GM08714 (cell line): ENCODE data around the gene GPR89A.
"Not testable (repeated sequence)": the region's sequence is repeated elsewhere in the genome, so short reads cannot be mapped to it uniquely, and the experiment has no call there.

Experiments
- H3K4me3 ChIP-seq: fragments of 200-500 bp; sonication (Bioruptor generic); 2 replicates; pipeline ENCODE4 v1.5.1; 2014; ENCODE audit warnings: mild to moderate bottlenecking, low read length, inconsistent platforms
- ZNF274 ChIP-seq: IDR thresholded peaks from 2 replicates; pipeline ENCODE4 v1.6.1; 2012; ENCODE audit warnings: mild to moderate bottlenecking, low read depth, low read length

The GPR89A gene

GRCh38 chr1:145684858-145685257 is 77.1 kb downstream of the GPR89A start:
- H3K4me3 ChIP-seq = not testable (repeated sequence)

- H3K4me3 ChIP-seq = not testable (repeated sequence)
Measured at GRCh38 chr1:145686078-145686477, 78.3 kb downstream of the GPR89A start.

GRCh38 chr1:145688328-145688727 is 80.5 kb downstream of the GPR89A start:
- TF ChIP-seq ZNF274 = no peak
- H3K4me3 ChIP-seq = no peak overlapping the region

- no peak overlapping the region for H3K4me3 ChIP-seq
- no peak for TF ChIP-seq ZNF274
Measured at GRCh38 chr1:145688924-145689323, 81.1 kb downstream of the GPR89A start.

DNA sequence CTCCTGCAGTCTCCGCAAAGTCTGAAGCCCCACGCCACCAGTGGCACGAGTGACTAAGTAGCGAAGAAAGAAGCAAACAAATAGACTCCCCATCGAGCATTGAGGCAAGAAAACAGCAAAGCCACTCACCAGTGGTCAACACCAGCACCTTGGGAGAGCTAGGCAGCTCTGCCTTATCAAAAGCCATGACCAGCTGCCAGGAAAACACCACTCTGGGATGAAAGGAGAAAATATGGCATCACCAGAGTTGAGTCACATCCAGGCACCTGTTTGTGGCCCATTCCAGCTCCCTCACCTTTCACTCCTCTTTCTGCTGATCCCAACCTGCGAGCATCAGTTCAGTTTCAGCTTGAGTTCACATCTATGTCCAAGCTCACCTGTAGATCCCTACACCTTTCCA is 82.1 kb downstream of the GPR89A start:
- TF ChIP-seq ZNF274 = no peak

DNA sequence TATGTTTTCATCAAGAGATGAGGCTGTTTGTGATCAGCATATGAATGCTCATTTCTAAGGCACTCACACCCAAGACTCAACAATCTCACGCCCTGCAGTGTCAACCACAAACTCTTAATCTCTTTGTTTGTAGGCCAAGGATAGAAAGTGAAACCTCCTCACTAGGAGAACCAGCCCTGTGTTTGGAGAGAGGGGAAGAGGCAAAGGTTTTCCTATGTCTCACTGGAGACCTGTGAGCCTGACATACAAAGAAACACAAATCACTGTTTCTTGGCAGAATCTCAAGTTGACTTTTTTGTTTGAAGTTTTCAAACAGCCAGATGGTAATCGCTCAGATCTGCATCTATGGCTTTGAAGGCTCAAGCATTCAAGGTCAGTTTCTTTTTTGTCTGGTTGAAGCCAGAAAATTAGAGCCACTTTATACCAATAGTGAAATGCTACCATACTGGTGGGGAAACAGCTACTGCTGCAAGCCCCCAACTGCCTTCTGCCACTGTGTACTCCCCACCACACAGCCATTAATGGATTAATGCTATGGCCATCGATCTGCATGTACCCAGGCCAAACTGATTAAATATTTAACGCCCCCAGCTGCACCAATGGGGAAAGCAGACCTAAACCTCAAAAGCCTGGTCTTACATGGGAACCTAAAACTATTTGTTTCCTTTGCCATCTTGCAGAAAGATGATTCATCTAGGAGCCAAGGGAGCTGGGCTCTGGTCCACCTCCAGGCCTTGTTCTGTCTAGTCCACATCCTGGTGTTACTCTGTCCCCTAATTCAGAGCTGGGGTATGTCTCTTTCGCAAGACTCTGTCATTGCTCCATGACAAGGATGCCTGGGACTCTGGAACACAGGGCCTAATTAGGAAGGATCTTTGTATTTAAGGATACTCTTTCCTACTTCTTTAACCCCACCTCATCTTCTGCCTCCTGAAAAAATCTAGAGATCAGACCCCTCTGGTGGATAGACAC is 83.1 kb downstream of the GPR89A start:
- TF ChIP-seq ZNF274 = no peak
- H3K4me3 ChIP-seq = no peak overlapping the region

More for the DNA sequence above, 82.1 kb downstream of the GPR89A start:
- no peak overlapping the region for H3K4me3 ChIP-seq

- no peak for TF ChIP-seq ZNF274
- no peak overlapping the region for H3K4me3 ChIP-seq
Measured at GRCh38 chr1:145692785-145693443, 85.1 kb downstream of the GPR89A start.

DNA sequence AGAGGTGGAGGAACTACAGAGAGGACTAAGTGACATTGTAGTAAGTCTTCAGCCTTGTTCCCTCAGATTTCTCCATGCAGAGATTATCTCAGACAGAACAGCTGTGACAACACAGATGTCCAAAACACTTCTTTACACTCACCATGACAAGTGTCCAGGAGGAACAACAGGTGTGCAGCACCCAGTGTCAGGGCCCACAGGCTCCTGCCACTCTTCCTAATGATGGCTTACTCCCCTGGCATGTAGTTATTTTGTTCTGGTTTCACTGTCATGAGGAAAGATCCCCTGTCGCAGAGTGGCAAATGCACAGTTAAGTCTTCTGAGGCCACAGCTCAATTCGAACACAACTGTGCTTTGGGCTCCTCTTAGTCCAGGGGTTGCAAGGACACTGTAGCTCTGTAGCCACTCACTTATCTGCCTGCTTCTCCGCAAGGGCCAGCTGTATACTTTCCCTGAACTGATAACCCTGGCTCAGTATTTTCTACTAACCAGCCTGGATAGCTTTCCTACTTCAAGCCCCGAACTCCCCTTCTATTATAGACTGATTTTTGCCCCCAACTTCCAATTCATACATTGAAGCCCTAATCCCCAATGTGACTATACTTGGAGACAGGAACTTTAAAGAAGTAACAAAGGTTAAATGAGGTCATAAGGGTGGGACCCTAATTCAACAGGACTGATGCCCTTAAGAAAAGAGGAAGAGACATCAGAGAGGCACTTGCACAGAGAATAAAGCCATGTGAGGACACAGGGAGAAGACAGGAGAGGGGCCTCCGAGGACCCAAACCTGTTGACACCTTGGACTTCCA is 88.2 kb downstream of the GPR89A start:
- no peak overlapping the region for H3K4me3 ChIP-seq

GRCh38 chr1:145696630-145696960 is 88.8 kb downstream of the GPR89A start:
- no peak for TF ChIP-seq ZNF274
- no peak overlapping the region for H3K4me3 ChIP-seq

More for the DNA sequence above, 88.2 kb downstream of the GPR89A start:
- no peak for TF ChIP-seq ZNF274

- TF ChIP-seq ZNF274 = no peak
- H3K4me3 ChIP-seq = no peak overlapping the region
Measured at GRCh38 chr1:145701306-145701862, 93.6 kb downstream of the GPR89A start.

DNA sequence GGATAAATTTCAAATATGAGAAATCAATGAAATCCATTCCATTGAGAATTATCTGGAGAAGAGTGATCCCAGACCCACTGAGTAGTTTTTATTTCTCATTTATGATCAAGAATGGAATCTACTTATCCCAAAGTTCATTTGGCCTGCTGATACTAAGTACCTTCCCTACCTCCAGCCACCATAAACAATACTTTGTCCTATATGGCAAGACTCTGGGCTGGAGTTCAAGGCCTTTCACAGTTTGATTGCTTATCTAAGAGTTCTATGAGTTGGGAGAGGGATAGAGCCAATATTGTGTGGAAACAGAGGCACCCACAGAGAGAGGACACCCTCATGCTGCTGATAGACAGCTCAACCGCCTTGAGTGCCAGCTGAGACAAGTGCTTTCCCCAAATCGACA is 94.3 kb downstream of the GPR89A start:
- no peak for TF ChIP-seq ZNF274
- no peak overlapping the region for H3K4me3 ChIP-seq

- no peak for TF ChIP-seq ZNF274
- H3K4me3 ChIP-seq = no peak overlapping the region
Measured at GRCh38 chr1:145702826-145703225, 95.0 kb downstream of the GPR89A start.

DNA sequence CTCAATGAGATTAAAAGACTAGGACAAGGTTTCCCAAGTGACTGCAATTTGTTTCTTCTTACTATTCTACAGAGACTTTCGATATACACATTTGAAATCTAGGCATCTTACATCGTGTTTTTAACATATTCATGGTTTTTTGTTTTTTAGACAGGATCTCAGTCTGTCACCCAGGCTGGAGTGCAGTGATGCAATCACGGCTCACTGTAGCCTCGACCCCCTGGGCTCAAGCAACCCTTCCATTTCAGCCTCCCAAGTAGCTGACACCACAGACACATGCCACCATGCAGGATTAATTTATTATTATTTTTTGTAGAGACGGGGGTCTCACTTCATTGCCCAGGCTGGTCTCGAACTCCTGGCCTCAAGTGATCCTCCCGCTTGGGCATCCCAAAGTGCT is 97.8 kb downstream of the GPR89A start:
- no peak for TF ChIP-seq ZNF274
- no peak overlapping the region for H3K4me3 ChIP-seq

- no peak for TF ChIP-seq ZNF274
- H3K4me3 ChIP-seq = no peak overlapping the region
Measured at GRCh38 chr1:145706086-145706664, 98.4 kb downstream of the GPR89A start.
